ENCODE data around the gene SKI. TPM values are rescaled to one million over a fixed set of nuclear protein-coding genes. Genes with fewer than 3 reads are reported as not detected.

Gene SKI
- total and polyA plus RNA-seq, 9 of the 15 experiments (the other 6 are each of a cell fraction or from before 2014, with no cell fraction given) = 0.10 to 60.5 (median 4.6) TPM

- no peak for TF ChIP-seq SPI1 (IDR thresholded peaks at IDR 0.05; ENCODE audit: borderline replicate concordance, low read depth, low read length)
- TF ChIP-seq HMGN3 (IDR thresholded peaks at IDR 0.05; ENCODE audit: borderline replicate concordance, extremely low read depth, insufficient read length, low read depth, low read length) = peak; percentile 58
- TF ChIP-seq CAMTA2 (CRISPR knock-in tag; conservative IDR thresholded peaks at IDR 0.05) = 0 out of 2 replicates have a peak, but pooled peaks have one; percentile 7
- TF ChIP-seq ZNF511 (CRISPR knock-in tag; IDR thresholded peaks at IDR 0.05) = peak; percentile 26; the same call in 1 of the 2 replicates
- peak; percentile 59 for TF ChIP-seq ZNF431 (CRISPR knock-in tag; IDR thresholded peaks at IDR 0.05)
- TF ChIP-seq TEAD4 (IDR thresholded peaks at IDR 0.05; ENCODE audit: low read length) = no peak
- peak; percentile 33; the same call in 1 of the 2 replicates for TF ChIP-seq TEAD4 (CRISPR knock-in tag; IDR thresholded peaks at IDR 0.05; ENCODE audit: borderline replicate concordance)
- no peak for TF ChIP-seq FOSL1 (tag; conservative IDR thresholded peaks at IDR 0.05)
- no peak for TF ChIP-seq HINFP (tag; conservative IDR thresholded peaks at IDR 0.05; ENCODE audit: low read depth)
- no peak for TF ChIP-seq ZNF121 (CRISPR knock-in tag; conservative IDR thresholded peaks at IDR 0.05)
- no peak for TF ChIP-seq CREB1 (IDR thresholded peaks at IDR 0.05)
- 0 out of 2 replicates have a peak, but pooled peaks have one; percentile 21 for TF ChIP-seq CREB1 (CRISPR knock-in tag; IDR thresholded peaks at IDR 0.05)
- 0 out of 4 replicates have a peak, but pooled peaks have one; percentile 12 to 46 for TF ChIP-seq SIN3A (IDR thresholded peaks at IDR 0.05; ENCODE audit: borderline replicate concordance in 2 of 2, control insufficient read depth in 1 of 2, low read depth in 2 of 2, low read length in 2 of 2)
- TF ChIP-seq HNRNPUL1 (IDR thresholded peaks at IDR 0.05; ENCODE audit: low read length) = no peak
- 0 out of 2 replicates have a peak, but pooled peaks have one; percentile 32 for TF ChIP-seq ZBTB9 (CRISPR knock-in tag; IDR thresholded peaks at IDR 0.05)
- no peak for TF ChIP-seq YY1 (IDR thresholded peaks at IDR 0.05; ENCODE audit: borderline replicate concordance in 1 of 3, control insufficient read depth in 1 of 3, extremely low read depth in 1 of 3, insufficient read depth in 3 of 3, insufficient read length in 1 of 3, insufficient replicate concordance in 2 of 3, low read depth in 1 of 3, low read length in 2 of 3)
- no peak for TF ChIP-seq BMI1 (IDR thresholded peaks at IDR 0.05; ENCODE audit: low read length)
- no peak for TF ChIP-seq ZNF146 (CRISPR knock-in tag; IDR thresholded peaks at IDR 0.05; ENCODE audit: unreplicated experiment)
- no peak for TF ChIP-seq ETS1 (conservative IDR thresholded peaks at IDR 0.05; ENCODE audit: control insufficient read depth, low read depth, low read length)
- TF ChIP-seq DACH1 (IDR thresholded peaks at IDR 0.05; ENCODE audit: partially characterized antibody) = peak; percentile 29
- peak; percentile 53 for TF ChIP-seq RBM22 (IDR thresholded peaks at IDR 0.05; ENCODE audit: low read depth, low read length, poor library complexity, severe bottlenecking)
- peak; percentile 82 for TF ChIP-seq ZFX (CRISPR knock-in tag; IDR thresholded peaks at IDR 0.05)
These were observed 2.0 kb downstream of the SKI start (continued) for GRCh38 chr1:2229911-2230731.

Data from K562 (cell line).